Esophagus squamous epithelium (tissue), 4 donors: ENCODE data around the gene PPP3CA.

Experiments used
- POLR2A ChIP-seq, 4 donors: fragments of 450-650 bp; IDR thresholded peaks; one replicate each; pipeline ENCODE4 v1.6.1; 2017; ENCODE audit warnings: antibody characterized with exemption in 4 of 4, mild to moderate bottlenecking in 4 of 4, moderate library complexity in 3 of 4
- TF ChIP-seq, protein P1 (sequence below), 6 experiments: fragments of 450-650 bp in 4 of 6; fragments of 200-600 bp in 2 of 6; sonication (generic) in 2 of 6; IDR thresholded peaks; one replicate each; pipeline ENCODE4 v1.5.1; 2016 to 2019; ENCODE audit warnings: antibody characterized with exemption in 6 of 6, mild to moderate bottlenecking in 4 of 6, moderate library complexity in 4 of 6

DNA sequence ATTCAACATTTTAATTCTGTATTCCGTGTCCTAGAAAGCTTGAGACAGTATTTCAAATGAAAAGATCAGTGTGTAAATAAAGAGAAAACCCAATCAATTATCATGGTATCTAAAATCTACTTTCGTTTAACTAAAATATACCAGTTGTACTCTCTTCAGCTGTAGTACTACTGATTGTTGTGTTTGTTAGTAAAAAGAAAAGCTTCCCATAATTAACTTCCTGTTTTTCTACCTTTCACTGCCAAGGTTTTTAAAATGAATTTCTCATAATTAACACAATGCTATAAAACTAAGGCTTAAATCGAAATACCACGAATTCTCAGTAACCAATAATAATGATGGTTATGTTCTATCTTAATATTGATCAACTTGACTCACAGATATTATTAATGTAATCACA is 37.4 kb downstream of the PPP3CA start:
- TF ChIP-seq, protein P1, sequence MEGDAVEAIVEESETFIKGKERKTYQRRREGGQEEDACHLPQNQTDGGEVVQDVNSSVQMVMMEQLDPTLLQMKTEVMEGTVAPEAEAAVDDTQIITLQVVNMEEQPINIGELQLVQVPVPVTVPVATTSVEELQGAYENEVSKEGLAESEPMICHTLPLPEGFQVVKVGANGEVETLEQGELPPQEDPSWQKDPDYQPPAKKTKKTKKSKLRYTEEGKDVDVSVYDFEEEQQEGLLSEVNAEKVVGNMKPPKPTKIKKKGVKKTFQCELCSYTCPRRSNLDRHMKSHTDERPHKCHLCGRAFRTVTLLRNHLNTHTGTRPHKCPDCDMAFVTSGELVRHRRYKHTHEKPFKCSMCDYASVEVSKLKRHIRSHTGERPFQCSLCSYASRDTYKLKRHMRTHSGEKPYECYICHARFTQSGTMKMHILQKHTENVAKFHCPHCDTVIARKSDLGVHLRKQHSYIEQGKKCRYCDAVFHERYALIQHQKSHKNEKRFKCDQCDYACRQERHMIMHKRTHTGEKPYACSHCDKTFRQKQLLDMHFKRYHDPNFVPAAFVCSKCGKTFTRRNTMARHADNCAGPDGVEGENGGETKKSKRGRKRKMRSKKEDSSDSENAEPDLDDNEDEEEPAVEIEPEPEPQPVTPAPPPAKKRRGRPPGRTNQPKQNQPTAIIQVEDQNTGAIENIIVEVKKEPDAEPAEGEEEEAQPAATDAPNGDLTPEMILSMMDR (IDR thresholded peaks at IDR 0.05) = no peak
- no peak for TF ChIP-seq POLR2A (IDR thresholded peaks at IDR 0.05)
